NT2/D1 (cell line): ENCODE results near the gene STIM2.

ENCODE experiments used
- SUZ12 ChIP-seq: IDR thresholded peaks from 2 replicates; pipeline ENCODE4 v1.6.1; 2011; ENCODE audit not compliant: insufficient read length, insufficient read depth; ENCODE audit errors: extremely low read depth
- YY1 ChIP-seq: IDR thresholded peaks from 2 replicates; pipeline ENCODE4 v1.6.1; 2011; ENCODE audit not compliant: insufficient read length, insufficient read depth
- ZNF274 ChIP-seq: IDR thresholded peaks from 2 replicates; pipeline ENCODE4 v1.6.1; 2011; ENCODE audit warnings: mild to moderate bottlenecking, low read depth, low read length

DNA sequence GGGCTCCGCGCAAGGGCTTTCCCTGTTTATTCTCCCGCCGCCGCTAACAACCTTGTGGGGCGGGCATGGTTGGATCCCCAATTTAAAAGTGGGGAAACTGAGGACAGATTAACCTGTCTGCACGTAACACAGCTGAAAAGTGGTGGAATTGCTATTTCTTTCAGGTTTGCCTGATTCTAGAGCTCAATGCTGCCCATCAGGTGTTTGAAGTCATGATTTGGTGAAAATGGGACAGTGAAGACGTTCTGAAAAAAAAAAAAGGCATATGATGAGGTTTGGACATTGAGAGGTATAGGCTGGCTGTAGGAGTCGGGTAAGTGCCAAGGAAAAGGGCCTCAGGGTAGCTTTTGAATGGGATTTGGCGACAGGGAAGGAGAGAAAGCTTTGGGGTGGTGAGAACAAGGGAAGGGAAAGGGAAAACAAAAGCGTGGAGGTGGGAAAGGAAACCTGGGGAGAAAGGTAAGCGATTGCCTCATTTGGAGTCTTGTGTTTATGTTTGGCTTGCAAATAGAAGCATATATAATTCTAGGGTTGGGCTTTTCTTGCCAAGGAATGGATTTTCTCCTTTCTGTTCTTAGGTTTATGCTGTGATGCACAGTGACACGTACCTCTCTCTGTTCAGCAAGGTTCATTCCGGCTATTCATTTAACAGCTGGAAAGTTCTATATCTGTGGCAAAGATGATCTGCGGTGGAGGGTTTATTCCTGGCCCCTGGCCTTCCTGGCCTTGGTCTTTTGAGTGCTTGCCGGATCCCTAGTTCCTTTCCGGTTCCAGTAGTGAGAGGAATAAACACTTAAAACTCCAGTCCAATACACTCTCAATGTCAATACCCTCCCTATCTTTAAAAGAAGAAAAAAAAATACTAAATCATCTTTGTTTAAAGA, 2.4 kb upstream of the STIM2 start:
- TF ChIP-seq ZNF274 (no peak), SUZ12 (no peak), YY1 (no peak)
